T-helper 1 cell (primary cell): ENCODE results near the gene SMARCAD1.
"Not testable (repeated sequence)": the region's sequence is repeated elsewhere in the genome, so short reads cannot be mapped to it uniquely, and the experiment has no call there.

Experiments
- DNase-seq, 5 donors: peaks; one replicate each; pipeline ENCODE4 v3.0.0-alpha.2; 2012 to 2020

SMARCAD1 gene

GRCh38 chr4:94235825-94236224, 28.2 kb downstream of the SMARCAD1 start:
- DNase-seq: no peak

- DNase-seq: no peak
Measured at GRCh38 chr4:94237271-94237670, 29.6 kb downstream of the SMARCAD1 start.

- DNase-seq: no peak
Measured at GRCh38 chr4:94238160-94238559, 30.5 kb downstream of the SMARCAD1 start.

DNA sequence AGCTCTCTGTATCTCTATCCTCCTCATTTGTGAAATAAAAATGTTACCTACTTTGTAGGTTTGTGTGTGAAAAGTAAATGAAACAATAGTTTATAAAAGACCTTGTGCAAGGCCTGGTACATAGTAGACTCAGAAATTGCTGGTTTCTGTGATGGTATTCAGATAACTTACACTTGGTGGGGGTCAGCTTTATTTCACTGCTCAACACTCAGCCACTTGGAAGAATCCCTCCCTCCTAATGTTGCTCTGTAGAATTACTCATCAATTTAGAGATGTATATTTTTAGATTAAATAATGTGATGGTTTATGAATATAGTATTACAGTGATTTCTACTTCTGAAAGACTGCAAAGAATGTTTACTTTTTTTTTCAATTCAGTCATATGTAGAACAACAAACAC, 32.7 kb downstream of the SMARCAD1 start:
- DNase-seq: no peak

DNA sequence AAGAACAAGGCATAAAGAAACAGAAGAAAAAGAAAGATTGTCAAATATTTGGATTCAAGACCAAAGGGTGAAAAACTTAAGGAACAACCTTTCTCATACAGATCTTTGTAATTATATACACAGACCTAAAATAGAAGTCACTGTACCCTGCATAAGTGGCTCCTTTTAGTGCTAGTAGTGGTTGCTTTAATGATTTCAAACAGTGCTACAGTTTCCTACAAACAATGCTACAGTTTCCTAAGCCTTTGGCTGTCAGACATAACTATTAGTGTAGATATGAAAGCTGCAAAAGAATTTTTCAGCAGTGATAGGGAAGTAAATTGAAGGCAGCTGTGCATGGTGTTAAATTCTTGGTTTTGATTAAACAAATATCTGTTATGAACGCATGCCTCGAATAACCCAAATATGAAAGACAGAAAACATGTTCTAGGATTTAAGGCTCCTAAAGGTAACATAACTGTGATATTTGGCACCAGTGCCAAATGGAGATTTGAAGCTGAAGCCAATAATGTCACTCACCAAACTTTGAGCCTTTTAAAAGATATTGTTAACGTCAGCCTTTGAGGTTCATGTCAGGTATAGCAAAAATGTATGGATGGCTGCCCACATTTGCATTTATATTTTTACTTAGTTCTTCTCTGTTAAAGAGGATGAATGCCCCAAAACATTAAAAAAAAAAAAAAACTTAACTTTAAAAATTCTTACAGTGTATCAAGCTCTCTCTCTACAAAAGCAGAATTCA, 36.6 kb downstream of the SMARCAD1 start:
- no peak for DNase-seq

- DNase-seq: no peak
Measured at GRCh38 chr4:94244829-94245185, 37.1 kb downstream of the SMARCAD1 start.

DNA sequence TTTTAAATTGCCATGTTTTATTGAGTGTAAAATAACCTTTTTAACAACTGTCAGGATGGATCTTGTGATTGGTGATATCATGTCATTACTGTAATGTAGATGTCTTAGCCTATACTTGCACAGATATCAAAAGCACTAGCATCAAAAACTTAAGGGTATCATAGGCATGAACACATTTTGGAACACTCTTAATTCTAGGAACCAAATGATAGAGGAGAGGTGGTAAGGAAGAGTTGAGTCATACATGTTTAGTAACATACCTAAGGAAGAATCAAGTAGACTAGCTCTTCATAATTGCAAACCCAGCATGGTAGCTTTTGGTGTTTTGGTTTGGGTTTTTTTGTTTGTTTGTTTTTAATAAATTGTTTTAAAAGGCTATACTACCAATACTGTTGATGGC, 43.4 kb downstream of the SMARCAD1 start:
- DNase-seq: no peak

GRCh38 chr4:94253036-94253435, 45.4 kb downstream of the SMARCAD1 start:
- DNase-seq: no peak

GRCh38 chr4:94256144-94256783, 48.6 kb downstream of the SMARCAD1 start:
- DNase-seq: no peak

- DNase-seq: peak in 1 of 5 donors; percentile 6
Measured at GRCh38 chr4:94256828-94257227, 49.2 kb downstream of the SMARCAD1 start.

GRCh38 chr4:94262163-94263016, 54.7 kb downstream of the SMARCAD1 start:
- no peak for DNase-seq

DNA sequence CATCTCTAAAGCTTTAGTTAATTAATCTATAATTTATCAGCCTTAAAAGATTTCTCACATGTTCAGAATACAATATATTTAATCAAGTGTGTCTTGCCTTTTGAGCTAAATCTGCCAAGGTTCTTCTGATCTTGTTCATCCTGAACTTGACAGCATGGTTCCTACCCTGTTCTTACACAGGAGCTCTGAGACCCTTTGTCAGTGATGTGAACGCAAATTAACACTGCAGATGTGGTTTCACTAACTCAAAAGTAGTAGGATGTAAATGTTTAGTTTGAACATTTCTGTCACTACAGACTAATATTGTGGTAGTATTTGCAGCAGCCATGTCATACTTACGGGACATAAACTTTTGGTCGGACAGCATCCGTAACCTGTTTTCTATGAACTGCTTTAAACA, 59.4 kb downstream of the SMARCAD1 start:
- no peak for DNase-seq

DNA sequence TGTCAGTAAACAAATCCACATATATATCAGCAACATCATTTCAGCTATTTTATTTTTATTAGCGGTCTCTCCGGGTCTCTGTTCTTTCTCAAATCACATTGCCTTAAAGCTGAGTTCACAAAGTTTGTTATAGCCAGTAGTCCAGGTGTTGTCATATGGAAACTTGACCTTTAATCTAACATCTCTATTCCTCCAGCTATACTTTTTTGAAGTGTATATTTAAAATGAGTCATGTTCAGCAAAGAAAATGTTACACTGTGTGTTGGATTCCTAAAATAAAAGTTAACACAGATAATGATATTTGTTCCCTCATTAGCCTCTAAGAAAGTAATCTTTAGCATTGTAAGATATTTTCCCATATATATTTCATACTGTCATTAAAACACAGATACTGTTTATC, 63.6 kb downstream of the SMARCAD1 start:
- DNase-seq: no peak

- no peak for DNase-seq
Measured at GRCh38 chr4:94274912-94275311, 67.2 kb downstream of the SMARCAD1 start.

- DNase-seq: no peak
Measured at GRCh38 chr4:94276204-94276603, 68.5 kb downstream of the SMARCAD1 start.

- DNase-seq: no peak
Measured at GRCh38 chr4:94277534-94277933, 69.9 kb downstream of the SMARCAD1 start.

DNA sequence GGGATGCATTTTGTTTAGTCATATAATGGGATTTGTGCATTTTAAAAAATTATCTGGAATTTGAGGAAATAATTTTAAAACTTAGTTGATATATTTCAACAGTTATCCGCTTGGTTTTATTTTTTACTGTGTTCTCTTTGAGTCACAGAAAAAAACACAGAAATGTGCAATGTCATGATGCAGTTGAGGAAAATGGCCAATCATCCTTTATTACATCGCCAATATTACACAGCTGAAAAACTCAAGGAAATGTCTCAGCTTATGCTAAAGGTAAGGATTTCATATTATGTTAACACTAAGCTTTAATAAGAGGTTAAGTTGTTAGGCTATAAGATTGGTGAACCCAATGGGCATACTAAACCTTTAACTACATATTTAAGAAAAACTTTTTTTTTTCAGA, 71.1 kb downstream of the SMARCAD1 start:
- DNase-seq: no peak

DNA sequence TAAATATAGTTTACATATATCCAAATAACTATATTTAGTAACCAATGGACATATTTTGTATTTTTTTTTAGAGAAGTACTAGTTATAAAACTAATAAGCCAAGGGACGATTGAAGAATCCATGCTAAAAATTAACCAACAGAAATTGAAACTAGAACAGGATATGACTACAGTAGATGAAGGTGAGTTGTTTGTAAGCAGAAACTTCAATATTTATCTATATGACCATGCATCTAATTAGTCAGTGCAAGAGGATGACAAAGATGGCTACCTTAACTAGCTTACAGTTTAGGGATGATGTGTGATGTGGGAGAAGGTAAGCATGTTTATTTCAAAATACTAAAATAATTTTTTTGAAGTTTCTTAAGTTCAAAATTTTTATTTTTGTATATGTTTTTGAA, 77.2 kb downstream of the SMARCAD1 start:
- peak in 1 of 5 donors; percentile 2 for DNase-seq

GRCh38 chr4:94285666-94286065, 78.0 kb downstream of the SMARCAD1 start:
- DNase-seq: no peak

- DNase-seq: no peak
Measured at GRCh38 chr4:94290245-94290644, 82.6 kb downstream of the SMARCAD1 start.

DNA sequence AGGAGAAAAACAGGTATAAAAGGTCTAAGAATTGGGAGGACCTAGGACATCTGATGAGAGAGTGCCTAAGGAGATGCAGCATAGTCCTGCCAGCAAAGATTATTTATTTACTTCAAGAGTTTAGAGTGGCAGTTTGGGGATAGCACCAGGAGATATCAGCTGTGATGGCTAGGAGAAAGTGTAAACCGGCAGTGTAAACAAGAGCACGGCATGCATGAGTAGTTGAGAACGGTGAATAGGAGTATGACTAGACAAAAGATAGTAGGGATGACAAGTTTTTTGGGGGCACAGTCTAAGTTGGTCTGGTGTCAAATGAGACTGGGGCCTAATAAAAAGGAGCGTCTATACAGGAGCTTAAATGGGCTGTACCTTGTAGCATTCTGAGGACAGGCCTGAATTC, 86.3 kb downstream of the SMARCAD1 start:
- not testable (repeated sequence) for DNase-seq

GRCh38 chr4:94295473-94295872, 87.8 kb downstream of the SMARCAD1 start:
- DNase-seq: not testable (repeated sequence)

DNA sequence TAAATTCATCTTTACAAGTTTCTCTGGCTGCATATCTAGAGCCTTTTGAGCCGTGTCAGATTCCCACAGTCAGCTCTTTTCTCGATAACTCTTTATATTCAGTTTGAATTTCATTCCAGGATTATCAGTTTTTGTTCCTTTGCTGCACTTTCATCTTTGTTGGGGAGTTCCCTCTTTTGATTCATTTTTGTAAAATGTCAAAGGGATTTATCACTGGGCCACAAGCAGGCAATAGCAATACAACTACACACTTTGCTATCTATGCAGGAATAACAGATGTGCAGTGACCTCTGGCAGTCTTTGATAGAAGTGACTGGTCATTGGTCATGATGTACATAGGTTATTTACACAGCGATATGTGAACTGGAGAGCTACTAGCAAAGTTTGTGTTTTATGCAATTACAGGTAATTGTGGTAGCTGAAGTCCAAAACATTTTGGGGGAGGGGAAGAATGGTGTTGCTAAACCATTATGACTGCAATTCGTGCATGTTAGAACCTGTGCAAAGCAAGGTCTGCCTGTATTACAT, 91.1 kb downstream of the SMARCAD1 start:
- no peak for DNase-seq
